Measurements from ENCODE around the gene PSME3.

GRCh38 chr17:42849031-42849430, 15.8 kb downstream of the PSME3 start:
- TF ChIP-seq, protein P1, sequence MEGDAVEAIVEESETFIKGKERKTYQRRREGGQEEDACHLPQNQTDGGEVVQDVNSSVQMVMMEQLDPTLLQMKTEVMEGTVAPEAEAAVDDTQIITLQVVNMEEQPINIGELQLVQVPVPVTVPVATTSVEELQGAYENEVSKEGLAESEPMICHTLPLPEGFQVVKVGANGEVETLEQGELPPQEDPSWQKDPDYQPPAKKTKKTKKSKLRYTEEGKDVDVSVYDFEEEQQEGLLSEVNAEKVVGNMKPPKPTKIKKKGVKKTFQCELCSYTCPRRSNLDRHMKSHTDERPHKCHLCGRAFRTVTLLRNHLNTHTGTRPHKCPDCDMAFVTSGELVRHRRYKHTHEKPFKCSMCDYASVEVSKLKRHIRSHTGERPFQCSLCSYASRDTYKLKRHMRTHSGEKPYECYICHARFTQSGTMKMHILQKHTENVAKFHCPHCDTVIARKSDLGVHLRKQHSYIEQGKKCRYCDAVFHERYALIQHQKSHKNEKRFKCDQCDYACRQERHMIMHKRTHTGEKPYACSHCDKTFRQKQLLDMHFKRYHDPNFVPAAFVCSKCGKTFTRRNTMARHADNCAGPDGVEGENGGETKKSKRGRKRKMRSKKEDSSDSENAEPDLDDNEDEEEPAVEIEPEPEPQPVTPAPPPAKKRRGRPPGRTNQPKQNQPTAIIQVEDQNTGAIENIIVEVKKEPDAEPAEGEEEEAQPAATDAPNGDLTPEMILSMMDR (IDR thresholded peaks at IDR 0.05; ENCODE audit: insufficient read depth, low read length, poor library complexity, severe bottlenecking): no peak
- no peak for TF ChIP-seq EZH2phosphoT487 (conservative IDR thresholded peaks at IDR 0.05; ENCODE audit: low read length)

Measured in SU-DHL-6 (cell line).